NCI-H2029 (cell line): ENCODE results near the gene PNPLA1.
"Not testable (repeated sequence)": the region's sequence is repeated elsewhere in the genome, so short reads cannot be mapped to it uniquely, and the experiment has no call there.

Source experiments
- DNase-seq: peaks from one replicate; lab custom pipeline; 2025; lab: John Stamatoyannopoulos, UW

Gene PNPLA1

DNA sequence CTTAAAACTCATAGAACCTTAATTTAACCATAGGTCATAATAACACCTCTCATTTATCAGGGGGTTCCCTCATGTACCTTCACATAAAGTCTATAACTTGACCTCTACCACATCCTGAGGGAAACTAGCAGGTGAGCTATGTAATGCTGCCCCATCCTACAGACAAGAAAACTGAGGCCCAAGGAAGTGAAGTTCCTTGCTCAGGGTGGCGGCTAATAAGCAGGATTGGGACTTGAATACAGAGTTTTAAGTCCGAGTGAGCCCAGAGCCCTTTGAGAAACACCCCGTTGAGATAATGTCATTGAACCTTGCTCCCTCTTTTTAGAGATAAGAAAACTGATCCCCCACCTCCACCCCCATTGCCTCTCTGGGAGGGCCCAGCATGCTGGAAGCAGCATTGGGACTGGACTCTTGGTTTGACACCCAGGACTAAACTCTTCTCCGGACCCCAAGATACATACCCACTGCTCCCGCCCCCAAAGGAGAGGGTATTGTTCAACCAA, 66.4 kb downstream of the PNPLA1 start:
- DNase-seq, result no peak

DNA sequence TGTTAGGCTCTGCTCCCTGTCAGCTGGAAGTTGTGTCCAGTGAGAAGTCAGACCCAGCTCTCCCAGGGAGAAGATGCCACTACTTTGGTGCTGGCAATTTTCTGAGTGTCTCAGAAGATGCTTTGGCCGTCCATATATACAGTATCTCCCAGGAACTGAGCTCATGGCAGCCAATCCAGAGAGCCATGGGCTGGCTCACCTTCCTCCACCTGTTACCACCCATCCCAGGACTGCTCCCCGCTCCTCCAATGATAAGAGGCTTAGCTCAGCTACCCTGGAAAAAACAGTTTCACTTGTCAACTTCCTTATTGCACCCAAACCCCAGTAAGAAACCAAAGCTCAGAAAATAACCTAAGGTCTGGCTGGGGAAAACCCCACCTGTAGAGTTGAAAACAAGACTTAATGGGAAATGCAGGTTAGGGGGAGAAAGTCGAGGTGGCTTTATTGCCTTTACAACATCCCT, 67.0 kb downstream of the PNPLA1 start, which contains the start of gene BNIP5:
TSS of gene BNIP5 (minus strand) at position 110 of the 463 bp plus-strand sequence. CDS start 6,198 bp downstream, outside the sequence.
- DNase-seq, result no peak

DNA sequence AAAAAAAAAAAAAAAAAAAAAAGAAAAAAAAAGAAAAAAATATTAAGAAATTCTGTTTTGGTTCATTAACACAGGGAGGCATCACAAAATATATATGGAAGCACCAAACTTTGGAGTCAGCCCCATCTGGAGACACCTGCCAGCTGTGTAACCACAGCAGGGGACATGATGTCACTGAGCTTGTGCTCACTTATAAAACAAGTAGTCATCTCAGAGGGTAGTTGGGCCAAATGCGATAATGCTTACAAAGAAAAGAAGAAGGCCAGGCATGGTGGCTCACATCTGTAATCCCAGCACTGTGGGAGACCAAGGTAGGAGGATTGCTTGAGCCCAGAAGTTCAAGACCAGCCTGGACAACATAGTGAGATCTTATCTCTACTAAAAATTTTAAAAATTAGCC, 68.0 kb downstream of the PNPLA1 start:
- DNase-seq, result no peak

DNA sequence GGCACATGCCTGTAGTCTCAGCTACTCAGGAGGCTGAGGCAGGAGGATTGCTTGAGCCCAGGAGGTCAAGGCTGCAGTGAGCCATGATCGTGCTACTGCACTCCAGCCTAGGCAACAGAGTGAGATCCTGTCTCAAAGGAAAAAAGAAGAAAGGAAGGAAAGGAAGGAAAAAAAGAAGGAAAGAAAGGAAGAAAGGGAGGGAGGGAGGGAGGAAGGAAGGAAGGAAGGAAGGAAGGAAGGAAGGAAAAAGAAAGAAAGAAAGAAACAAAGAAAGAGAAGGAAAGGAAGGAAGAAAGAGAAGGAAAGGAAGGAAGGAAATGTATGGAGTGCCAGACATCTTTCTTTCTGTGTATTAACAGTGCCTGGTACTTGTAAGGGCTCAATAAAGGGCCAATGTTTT, 68.4 kb downstream of the PNPLA1 start:
- not testable (repeated sequence) for DNase-seq

DNA sequence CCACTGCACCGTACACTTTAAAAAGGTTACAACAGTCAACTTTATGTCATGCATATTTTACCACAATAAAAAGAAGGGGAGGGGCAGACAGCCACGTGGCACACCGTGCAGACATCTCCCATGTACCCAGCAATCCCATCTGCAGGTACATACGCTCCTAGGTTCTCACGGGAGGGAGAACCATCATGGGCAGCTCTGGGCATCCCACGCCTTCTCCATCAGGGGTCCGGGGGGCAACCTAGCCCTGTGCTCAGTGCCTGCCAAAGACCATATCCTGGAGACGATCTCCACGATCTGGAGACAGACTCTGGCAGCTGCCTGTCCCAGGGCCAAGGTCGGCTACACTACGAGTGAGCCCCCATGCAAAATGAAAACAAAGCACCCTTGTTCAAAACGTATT, 69.3 kb downstream of the PNPLA1 start:
- DNase-seq, result no peak

DNA sequence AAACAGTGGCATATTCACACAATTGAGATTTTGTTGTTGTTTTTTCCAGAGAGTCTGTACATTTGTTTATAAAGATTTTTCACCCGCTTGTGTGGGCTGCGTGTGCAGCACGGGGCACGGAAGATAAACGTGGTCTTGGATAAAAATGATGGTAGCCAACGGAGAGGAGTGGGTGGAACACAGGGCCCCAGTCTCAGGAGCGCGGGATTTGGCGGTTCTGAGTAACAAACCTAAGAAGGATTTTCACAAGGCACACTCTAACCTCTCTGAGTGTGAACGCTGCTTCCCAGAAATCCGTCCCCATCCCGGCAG, 70.4 kb downstream of the PNPLA1 start:
- no peak for DNase-seq

DNA sequence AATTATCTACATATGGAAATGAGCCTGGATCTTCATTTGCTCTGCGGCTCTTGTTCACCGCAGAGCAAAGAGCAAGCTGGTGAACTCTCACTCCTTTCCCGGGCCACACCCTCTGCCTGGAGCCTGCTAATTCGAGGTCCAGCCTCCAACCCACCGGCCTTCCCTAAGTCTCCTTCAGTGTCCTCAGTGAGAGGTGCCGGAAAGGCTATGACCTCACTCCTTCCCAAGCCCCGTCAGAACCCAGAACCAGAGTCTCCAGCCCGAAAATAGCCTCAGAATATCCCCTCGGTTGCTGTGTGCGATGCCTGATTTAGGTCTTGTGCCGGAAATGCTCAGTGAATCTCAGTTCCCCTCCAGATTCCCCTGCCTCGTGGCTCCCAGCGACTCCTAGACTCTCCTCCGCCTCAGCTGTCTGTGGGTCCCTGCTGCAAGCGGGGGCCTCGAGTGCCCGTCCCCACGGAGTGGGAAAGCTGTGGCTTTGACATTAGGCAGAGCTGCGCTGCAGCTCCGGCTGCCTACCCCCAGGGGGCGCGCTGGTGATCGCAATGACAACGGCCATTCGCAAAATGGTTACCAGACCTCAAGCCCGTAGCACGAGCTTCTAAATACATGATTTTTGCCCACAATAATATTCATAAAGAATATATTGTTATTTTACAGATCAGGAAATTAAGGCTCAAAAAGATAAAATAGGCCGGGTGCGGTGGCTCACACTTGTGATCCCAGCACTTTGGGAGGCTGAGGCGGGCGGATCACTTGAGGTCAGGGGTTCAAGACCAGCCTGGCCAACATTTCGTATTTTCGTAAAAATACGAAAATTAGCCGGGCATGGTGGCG, 71.0 kb downstream of the PNPLA1 start:
- peak; percentile 39 for DNase-seq

DNA sequence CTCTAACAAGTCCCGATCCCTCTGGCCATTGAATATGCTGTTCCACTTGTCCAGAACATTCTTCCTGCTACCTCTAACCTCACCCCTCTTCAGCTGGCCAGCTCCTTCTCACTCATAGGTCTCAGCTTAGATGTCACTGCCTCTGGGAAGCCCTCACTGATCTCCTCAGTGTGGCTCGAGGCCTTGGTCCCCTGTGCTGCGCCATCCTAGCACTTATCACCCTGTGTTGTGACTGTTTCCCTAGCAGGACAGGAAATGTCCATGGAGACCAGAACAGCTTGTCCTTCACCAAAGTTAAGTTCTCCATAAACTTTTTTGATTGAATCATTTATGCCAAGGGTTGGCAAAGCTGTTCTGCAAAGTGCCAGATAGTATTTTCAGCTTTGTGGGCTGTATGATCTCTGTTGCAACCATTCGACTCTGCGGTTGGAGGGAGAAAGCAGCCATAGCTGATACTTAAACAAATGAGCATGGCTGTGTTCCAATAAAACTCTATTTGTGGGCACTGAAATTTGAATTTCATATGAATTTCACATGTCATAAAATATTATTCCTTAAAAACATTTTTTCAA, 73.3 kb downstream of the PNPLA1 start:
- DNase-seq, result no peak

DNA sequence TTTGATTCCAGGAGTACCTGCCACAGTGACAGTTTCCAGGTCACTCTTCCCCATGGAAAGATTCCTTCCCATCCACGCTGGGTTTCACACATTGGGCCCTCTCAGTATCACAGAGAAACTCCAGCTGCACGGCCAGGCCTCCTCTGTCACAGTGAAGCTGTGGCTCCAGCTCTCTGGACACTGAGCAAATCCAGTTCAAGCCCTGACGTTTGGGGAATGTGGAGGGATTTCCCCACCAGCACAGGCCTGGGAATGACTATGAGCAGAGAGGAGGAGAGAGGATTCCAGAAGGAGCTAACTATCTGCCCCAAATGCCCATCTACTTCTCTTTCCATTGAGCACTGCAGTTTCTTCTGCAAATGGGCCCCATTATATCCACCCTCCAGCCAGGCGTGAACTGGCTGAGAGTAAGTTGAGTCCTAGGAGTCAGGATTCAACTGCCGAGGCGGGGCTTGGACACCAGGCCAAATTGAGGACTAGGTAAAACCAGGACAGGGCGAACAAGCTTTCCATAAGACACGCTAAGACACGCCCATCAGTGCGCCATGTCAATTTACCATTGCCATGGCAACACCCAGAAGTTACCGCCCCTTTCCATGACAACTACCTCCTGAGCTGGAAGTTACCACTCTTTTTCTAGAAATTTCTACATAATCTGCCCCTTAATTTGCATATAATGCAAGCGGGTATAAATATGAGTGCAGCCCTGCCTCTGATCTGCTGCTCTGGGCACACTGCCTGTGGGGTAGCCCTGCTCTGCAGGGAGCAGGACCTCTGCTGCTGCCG, 76.0 kb downstream of the PNPLA1 start:
- DNase-seq, result no peak

DNA sequence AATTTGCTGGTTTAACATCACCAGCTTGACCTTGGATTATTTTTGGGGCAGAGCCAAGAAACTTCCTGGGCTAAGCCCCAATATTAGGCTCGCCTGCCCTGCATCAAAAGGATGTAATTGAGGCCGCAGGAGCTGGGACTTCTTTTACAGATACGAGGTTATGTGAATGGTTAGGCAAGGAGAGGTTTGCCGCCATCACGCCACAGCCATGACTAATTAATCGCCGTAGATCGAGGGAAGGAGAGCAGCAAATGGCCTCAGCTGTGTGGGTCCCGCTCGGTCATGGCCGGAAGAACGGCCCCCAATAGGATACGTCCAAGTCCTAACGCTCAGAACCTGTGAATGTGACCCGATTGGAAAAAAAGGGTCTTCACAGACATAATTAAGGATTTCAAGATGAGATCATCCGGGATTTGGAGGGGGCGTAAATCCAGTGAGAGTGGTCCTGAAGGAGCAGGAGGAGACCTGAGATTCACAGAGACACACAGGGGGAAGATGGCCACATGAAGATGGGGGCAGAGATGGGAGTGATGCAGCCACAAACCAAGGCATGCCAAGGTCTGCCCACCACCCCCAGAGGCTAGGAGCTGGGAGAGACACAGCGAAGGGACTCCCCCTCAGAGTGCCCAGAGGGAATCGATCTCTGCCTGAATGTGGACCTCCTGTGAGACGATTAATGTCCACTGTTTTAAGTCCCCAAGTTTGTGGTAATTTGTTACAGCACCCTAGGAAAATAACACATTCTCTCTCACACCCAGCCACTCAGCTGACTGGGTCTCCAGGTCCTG, 76.8 kb downstream of the PNPLA1 start:
- DNase-seq, result no peak

DNA sequence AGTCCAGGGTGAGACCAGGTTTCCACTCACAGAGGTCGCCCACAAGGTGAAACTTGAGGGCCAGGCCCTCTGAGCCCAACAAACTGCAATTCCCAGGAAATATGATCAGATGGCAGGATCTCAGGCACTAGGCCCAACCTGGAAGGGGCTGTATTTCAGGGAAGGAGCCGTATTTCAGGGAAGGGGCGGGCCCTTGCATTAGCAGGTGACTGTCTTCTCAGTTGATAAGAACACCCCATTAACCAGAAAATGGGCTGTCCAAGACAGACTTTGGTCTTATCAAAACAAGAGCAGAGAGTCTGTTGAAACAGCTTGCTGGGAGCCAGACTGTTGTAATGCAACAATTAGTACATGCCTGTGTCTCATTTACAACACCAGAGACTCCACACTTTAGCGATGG, 77.8 kb downstream of the PNPLA1 start:
- no peak for DNase-seq

DNA sequence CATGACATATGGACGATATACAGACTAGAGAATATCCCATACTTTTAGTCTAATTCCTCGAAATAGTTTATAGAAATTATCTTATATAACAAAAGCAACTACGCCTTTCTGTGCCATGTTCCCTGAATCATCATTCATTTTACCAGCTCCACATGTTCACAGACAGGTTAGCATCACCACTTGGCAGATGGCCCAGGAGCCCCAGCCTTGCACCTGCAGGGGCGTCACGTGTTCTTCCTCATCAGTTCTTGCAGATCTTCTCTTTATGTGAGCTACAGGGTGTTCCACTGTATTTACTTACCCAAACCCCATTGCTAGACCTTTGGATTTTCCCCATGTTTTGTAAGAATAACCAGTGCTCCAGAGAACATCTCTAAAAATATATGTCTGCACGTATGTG, 79.4 kb downstream of the PNPLA1 start:
- DNase-seq, result peak; percentile 93

DNA sequence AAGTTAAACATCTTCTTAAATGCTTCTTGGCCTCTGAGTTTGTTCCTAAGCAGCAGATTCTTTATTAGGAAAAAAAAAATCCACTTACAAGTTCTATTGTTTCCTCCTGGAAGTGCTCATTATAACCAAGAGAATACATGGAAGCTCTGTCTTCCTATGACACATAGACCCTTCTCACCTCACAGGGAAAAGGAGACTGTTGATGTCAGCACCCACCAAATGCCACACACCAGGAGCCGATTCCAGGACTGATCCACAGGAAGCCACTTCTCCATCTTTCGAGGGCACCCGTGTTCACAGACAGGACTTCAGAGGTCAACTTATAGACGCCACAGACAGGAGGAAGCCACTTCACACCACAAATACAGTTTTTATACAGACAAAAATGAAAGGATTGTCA, 80.2 kb downstream of the PNPLA1 start:
- no peak for DNase-seq

DNA sequence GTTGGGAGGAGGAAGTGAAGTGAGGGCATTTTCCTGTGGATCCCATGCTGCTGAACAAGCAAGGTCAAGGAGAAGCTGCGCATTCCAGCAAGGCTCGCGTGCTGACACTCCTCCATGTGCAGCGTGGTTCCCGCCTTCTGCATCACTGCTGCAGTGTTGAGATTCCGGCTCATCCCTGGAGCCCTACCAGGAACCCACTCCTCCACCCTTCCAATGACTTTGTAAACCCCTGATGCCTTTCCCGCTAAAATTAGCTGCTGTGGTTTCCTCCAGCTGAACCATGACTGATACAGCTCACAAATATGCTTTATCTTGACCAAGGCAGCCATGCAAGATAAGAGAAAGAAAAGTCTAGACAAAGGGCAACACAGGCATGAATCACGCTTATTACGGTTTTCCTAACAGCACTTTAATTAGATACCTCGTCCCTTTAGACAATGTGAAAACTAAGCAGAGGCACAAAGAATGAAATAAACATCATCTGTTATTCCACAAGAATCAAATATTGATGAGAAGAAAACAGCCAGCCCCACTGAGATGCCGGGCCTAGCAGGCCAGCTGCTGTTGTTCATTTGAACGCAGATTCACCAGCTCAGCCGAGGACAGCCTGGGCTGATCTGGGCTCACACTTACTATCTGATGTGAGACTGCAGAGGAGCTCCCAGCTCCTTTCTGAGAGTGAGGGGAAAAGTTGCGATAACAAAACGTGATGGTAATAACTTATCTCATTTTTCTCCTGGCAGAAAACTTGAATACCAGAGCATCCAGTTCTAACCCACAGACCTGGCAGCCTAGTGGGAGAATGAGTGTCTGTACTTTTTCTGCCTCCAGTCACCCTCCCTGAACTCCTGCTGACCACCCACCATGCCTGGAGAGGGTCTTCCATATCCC, 81.1 kb downstream of the PNPLA1 start:
- no peak for DNase-seq

DNA sequence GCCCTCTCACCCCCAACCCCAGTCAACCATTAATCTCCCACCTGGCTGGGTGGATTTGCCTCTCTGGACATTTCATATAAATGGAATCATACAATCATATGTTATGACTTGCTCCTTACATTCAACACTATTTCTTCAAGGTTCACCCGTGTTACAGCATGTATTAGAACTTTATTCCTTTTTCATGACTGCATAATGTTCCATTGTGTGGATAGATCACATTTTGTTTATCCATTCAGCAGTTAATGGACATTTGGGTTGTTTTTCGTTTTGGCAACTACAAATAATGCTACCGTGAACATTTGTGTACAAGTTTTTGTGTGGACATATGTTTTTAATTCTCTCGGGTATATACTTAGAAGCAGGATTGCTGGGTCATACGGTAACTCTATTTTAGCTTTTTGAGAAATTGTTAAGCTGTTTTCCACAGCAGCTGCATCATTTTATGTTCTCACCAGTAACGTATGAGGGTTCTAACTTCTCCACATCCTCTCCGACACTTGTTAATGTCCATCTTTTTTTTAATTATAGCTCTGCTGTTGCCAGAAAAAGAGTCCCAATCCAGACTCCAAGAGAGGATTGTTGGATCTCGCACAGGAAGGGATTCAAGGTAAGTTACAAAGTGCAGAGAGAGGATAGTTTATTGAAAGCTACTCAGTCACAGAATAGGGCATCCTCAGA, 82.8 kb downstream of the PNPLA1 start:
- DNase-seq, result no peak

DNA sequence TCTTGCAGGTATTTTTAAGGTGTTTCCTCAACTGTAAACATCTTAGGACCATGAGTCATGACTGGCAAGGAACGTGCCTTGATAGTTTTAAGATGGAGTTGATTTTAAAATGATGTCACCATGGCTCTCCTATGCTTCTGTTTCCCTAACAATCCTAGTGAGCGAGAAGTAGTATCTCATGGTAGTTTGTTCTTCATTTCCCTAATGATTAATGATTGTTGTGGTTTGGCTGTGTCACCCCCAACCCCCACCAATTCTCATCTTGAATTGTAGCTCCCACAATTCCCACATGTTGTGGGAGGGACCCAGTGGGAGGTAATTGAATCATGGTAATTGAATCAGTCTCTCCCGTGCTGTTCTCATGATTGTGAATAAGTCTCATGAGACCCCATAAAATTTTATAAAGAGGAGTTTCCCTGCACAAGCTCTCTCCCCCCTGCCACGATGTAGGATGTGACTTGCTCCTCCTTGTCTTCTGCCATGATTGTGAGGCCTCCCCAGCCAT, 83.6 kb downstream of the PNPLA1 start:
- DNase-seq, result no peak

DNA sequence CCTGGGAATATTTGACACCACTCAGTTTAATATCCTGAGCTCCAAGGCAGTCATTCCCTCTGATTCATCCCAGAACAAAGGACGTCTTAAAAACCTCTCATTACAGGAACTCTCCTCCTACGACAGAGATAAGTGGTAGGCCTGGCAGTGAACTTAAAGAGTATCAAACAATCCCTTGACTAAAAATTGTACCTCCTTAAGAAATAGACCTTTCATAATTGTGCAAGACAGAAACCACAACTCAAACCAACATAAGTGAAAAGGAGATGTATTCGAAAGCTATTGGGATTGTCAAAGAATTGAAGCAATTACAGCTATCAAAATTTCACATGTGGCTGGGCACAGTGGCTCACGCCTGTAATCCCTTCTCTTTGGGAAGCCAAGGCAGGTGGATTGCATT, 86.0 kb downstream of the PNPLA1 start:
- DNase-seq, result no peak

DNA sequence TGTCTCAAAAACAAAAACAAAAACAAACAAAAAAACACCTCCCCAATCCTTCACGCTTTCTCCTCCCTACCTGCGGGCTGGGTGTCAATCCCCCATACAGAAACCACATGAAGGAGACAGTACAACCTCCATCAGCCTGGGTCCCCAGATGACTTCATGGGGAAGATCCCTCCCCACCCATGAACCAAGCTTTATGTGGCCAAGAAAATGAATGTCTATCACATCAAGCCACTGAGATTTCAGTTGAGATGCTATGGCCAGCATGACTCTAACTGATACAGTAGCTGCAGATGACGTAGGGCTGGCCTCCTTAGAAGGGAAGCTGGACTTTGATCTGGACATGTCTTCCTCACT, 88.0 kb downstream of the PNPLA1 start:
- no peak for DNase-seq
